Lower leg skin (tissue), 4 donors: ENCODE results near the gene E4F1. TPM values are rescaled to one million over a fixed set of nuclear protein-coding genes. Genes with fewer than 3 reads are reported as not detected.

Source experiments
- DNase-seq, 2 donors: peaks; one replicate each; pipeline ENCODE4 v3.0.0-alpha.2; 2019; ENCODE audit warnings: low spot score in 2 of 2
- H3K4me3 ChIP-seq: fragments of 200-600 bp; sonication (generic); 2 replicates; pipeline ENCODE4 v1.5.1; 2017; ENCODE audit warnings: mild to moderate bottlenecking, low read depth; ENCODE audit not compliant: poor library complexity, severe bottlenecking
- POLR2A ChIP-seq, 2 donors: fragments of 450-650 bp; IDR thresholded peaks; one replicate each; pipeline ENCODE4 v1.6.1; 2016 to 2017; ENCODE audit warnings: antibody characterized with exemption in 2 of 2, mild to moderate bottlenecking in 1 of 2, moderate library complexity in 1 of 2
- WGBS, 2 donors: methylation state at CpG; one replicate each; pipeline ENCODE4 v1.1.5; 2018; 5-methylcytosine and 5-hydroxymethylcytosine counted together
- intact Hi-C: fragments of 100-400 bp; cut with DNase I; formaldehyde crosslinking; loops from one replicate; pipeline ENCODE4 v1.15.0; 2023; ENCODE audit warnings: low total_unique reads
- total RNA-seq, 4 donors: library from RNA; depleted of rRNA; stranded (reverse); fragments of >200 nt; gene quantifications; one replicate each; pipeline ENCODE4 v1.1.0, GENCODE V29; 2016
- TF ChIP-seq, protein P1 (sequence below), 3 donors: fragments of 450-650 bp; IDR thresholded peaks; one replicate each; pipeline ENCODE4 v1.5.1; 2016; ENCODE audit warnings: antibody characterized with exemption in 3 of 3, mild to moderate bottlenecking in 3 of 3, moderate library complexity in 2 of 3

The E4F1 gene
- total RNA-seq, 4 donors from 2014 or later = 50.3 to 85.8 (median 57.4) TPM

- WGBS, 2 donors = 93 to 95% methylated on average over 8 of the region's 8 CpGs
- no peak overlapping the region for H3K4me3 ChIP-seq
- intact Hi-C loops = no loop called here
- DNase-seq = no peak
- TF ChIP-seq, protein P1, sequence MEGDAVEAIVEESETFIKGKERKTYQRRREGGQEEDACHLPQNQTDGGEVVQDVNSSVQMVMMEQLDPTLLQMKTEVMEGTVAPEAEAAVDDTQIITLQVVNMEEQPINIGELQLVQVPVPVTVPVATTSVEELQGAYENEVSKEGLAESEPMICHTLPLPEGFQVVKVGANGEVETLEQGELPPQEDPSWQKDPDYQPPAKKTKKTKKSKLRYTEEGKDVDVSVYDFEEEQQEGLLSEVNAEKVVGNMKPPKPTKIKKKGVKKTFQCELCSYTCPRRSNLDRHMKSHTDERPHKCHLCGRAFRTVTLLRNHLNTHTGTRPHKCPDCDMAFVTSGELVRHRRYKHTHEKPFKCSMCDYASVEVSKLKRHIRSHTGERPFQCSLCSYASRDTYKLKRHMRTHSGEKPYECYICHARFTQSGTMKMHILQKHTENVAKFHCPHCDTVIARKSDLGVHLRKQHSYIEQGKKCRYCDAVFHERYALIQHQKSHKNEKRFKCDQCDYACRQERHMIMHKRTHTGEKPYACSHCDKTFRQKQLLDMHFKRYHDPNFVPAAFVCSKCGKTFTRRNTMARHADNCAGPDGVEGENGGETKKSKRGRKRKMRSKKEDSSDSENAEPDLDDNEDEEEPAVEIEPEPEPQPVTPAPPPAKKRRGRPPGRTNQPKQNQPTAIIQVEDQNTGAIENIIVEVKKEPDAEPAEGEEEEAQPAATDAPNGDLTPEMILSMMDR (IDR thresholded peaks at IDR 0.05) = no peak
- no peak for TF ChIP-seq POLR2A (IDR thresholded peaks at IDR 0.05)
These were observed 57.1 kb downstream of the E4F1 start for GRCh38 chr16:2280461-2280860.

DNA sequence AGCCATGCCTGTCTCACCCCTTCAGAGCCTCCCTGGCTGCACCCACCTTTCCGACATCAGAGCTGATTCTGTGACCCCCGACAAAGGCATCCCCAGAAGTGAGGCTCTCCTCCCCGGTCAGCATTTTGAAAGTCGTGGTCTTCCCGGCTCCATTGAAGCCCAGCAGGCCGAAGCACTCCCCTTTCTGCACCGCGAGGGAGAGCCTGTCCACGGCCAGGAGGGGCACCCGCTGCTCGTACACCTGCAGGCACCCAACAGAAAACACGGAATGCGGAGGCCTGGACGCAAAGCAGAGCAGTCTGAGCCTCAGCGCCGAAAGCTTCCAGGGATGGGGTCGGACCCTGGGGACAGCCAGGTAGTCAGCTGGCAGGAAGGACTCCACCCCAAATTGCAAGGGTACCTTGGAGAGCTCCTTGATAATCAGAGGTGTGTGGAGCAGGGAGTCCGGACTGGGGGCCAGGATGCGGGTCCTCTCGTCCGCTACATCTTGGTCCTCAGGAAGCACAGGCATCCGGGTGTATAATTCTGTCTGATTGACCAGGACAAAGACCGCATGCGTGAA, 57.7 kb downstream of the E4F1 start:
- TF ChIP-seq, protein P1 (IDR thresholded peaks at IDR 0.05) = no peak
- no peak for TF ChIP-seq POLR2A (IDR thresholded peaks at IDR 0.05)
- DNase-seq = no peak
- WGBS, 2 donors = 91% methylated on average over 24 of the region's 24 CpGs
- intact Hi-C loops = no loop called here
- H3K4me3 ChIP-seq = no peak overlapping the region

GRCh38 chr16:2282262-2282661, 58.9 kb downstream of the E4F1 start:
- DNase-seq = no peak
- H3K4me3 ChIP-seq = no peak overlapping the region
- TF ChIP-seq POLR2A (IDR thresholded peaks at IDR 0.05) = no peak
- WGBS, 2 donors = 79 to 88% methylated on average over 5 of the region's 5 CpGs
- intact Hi-C loops = no loop called here

- 86 to 91% methylated on average over 16 to 26 of the region's 26 CpGs for WGBS, 2 donors
- intact Hi-C loops = no loop called here
- no peak for DNase-seq
- TF ChIP-seq POLR2A (IDR thresholded peaks at IDR 0.05) = no peak
- TF ChIP-seq, protein P1 (IDR thresholded peaks at IDR 0.05) = no peak
- H3K4me3 ChIP-seq = no peak overlapping the region
These were observed 59.6 kb downstream of the E4F1 start for GRCh38 chr16:2282866-2283555.

DNA sequence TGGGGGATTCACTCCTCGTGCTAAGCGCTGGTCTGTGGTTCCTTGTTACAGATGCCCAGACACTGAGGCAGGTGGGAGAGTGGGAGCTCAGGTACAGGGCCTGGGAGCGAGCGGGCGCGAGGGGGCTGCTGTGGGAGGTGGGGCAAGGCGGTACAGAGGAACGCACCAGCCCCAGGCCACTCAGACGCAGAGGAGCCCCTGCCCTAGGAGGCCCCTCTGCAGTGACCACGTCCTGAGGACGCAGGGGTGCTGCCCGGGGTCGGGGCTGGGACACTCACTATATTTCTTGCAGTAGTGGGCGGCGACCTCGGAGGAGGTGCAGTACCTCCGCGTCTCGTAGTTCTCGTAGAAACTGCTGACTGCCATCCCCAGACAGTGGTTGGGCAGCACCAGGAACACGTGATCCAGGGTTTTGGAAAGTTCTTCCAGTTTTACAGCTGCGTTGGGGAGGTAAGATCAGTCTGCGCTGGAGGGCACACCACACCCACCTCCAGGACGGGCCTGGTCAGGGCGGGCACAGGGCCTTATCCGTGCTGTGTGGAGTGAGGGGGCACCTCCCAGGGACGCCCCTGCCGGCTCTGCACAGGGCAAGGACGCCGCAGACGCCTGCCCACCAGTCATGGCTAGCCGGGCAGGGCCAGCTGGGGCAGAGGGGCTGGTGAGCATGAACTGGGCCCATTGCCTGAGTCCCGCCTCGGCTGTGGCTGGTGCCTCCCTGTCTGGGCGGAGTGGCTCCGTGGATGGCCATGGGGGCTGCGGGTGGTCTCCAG, 60.8 kb downstream of the E4F1 start:
- intact Hi-C loops = no loop called here
- DNase-seq = no peak
- WGBS, 2 donors = 45 to 69% methylated on average over 25 to 37 of the region's 37 CpGs
- no peak for TF ChIP-seq POLR2A (IDR thresholded peaks at IDR 0.05)
- TF ChIP-seq, protein P1 (IDR thresholded peaks at IDR 0.05) = no peak
- no peak overlapping the region for H3K4me3 ChIP-seq
